Parathyroid adenoma (tissue), 2 donors: ENCODE data around the gene TCF4.

Source experiments
- H2AFZ ChIP-seq: fragments of 300-600 bp; sonication (generic); one replicate; pipeline ENCODE4 v1.7.0; 2017; ENCODE audit warnings: antibody characterized with exemption, mild to moderate bottlenecking
- H3K27ac ChIP-seq: fragments of 300-600 bp; sonication (generic); one replicate; pipeline ENCODE4 v1.7.0; 2017
- H3K27me3 ChIP-seq: fragments of 300-600 bp; sonication (generic); one replicate; pipeline ENCODE4 v1.7.0; 2017; ENCODE audit warnings: low read length; ENCODE audit not compliant: control insufficient read depth, insufficient read depth
- H3K36me3 ChIP-seq: fragments of 300-600 bp; sonication (generic); one replicate; pipeline ENCODE4 v1.7.0; 2017; ENCODE audit warnings: low read length; ENCODE audit not compliant: control insufficient read depth, insufficient read depth
- H3K4me1 ChIP-seq: fragments of 300-600 bp; sonication (generic); one replicate; pipeline ENCODE4 v1.7.0; 2017; ENCODE audit warnings: control low read depth
- H3K4me2 ChIP-seq: fragments of 300-600 bp; sonication (generic); one replicate; pipeline ENCODE4 v1.7.0; 2017; ENCODE audit warnings: low read length
- H3K4me3 ChIP-seq: fragments of 300-600 bp; sonication (generic); one replicate; pipeline ENCODE4 v1.7.0; 2017; ENCODE audit warnings: low read depth, low read length
- H3K79me2 ChIP-seq: fragments of 300-600 bp; sonication (generic); one replicate; pipeline ENCODE4 v1.7.0; 2017; ENCODE audit warnings: control low read depth
- H3K9ac ChIP-seq: fragments of 300-600 bp; sonication (generic); one replicate; pipeline ENCODE4 v1.7.0; 2017; ENCODE audit warnings: mild to moderate bottlenecking
- H3K9me3 ChIP-seq: fragments of 300-600 bp; sonication (generic); one replicate; pipeline ENCODE4 v1.7.0; 2017; ENCODE audit warnings: low read length; ENCODE audit not compliant: control insufficient read depth
- CTCF ChIP-seq: fragments of 300-600 bp; sonication (generic); IDR thresholded peaks from one replicate; pipeline ENCODE4 v1.7.0; 2017; ENCODE audit warnings: antibody characterized with exemption, mild to moderate bottlenecking
- donor health status: primary hyperparathyroidism.

TCF4 gene

GRCh38 chr18:55500316-55501086 lies 87.5 kb downstream of the TCF4 start:
- H3K9me3 ChIP-seq = no peaks in the 10 kb centered on the region
- no peak for TF ChIP-seq CTCF
- H3K4me1 ChIP-seq = no peaks in the 10 kb centered on the region
- H2AFZ ChIP-seq = no peak overlapping the region
- no peaks in the 10 kb centered on the region for H3K79me2 ChIP-seq
- H3K27ac ChIP-seq = no peak overlapping the region
- no peak overlapping the region for H3K4me3 ChIP-seq
- no peaks in the 10 kb centered on the region for H3K36me3 ChIP-seq
- H3K27me3 ChIP-seq = no peaks in the 10 kb centered on the region
- H3K4me2 ChIP-seq = no peak overlapping the region
- no peak overlapping the region for H3K9ac ChIP-seq

- H3K27ac ChIP-seq = no peak overlapping the region
- H3K4me3 ChIP-seq = no peak overlapping the region
These were observed 88.5 kb downstream of the TCF4 start for GRCh38 chr18:55499526-55499925.

GRCh38 chr18:55497825-55498403 lies 90.1 kb downstream of the TCF4 start:
- TF ChIP-seq CTCF = no peak
- Histone ChIP-seq H3K27ac (no peak overlapping the region), H3K9ac (no peak overlapping the region), H2AFZ (no peak overlapping the region), H3K9me3 (no peaks in the 10 kb centered on the region), H3K36me3 (no peaks in the 10 kb centered on the region), H3K4me2 (no peak overlapping the region), H3K4me1 (no peaks in the 10 kb centered on the region), H3K27me3 (no peaks in the 10 kb centered on the region), H3K4me3 (no peak overlapping the region), H3K79me2 (no peaks in the 10 kb centered on the region)

More at GRCh38 chr18:55499526-55499925, 88.5 kb downstream of the TCF4 start:
- Histone ChIP-seq H3K9me3 (no peaks in the 10 kb centered on the region), H3K27me3 (no peaks in the 10 kb centered on the region), H2AFZ (no peak overlapping the region), H3K4me2 (no peak overlapping the region), H3K9ac (no peak overlapping the region), H3K79me2 (no peaks in the 10 kb centered on the region), H3K4me1 (no peaks in the 10 kb centered on the region), H3K36me3 (no peaks in the 10 kb centered on the region)
- no peak for TF ChIP-seq CTCF

- H3K36me3 ChIP-seq = no peaks in the 10 kb centered on the region
- no peaks in the 10 kb centered on the region for H3K4me1 ChIP-seq
- no peak overlapping the region for H3K4me2 ChIP-seq
- no peaks in the 10 kb centered on the region for H3K27me3 ChIP-seq
- no peak for TF ChIP-seq CTCF
- no peaks in the 10 kb centered on the region for H3K9me3 ChIP-seq
- H3K27ac ChIP-seq = no peak overlapping the region
- no peak overlapping the region for H3K9ac ChIP-seq
- H2AFZ ChIP-seq = no peak overlapping the region
- H3K4me3 ChIP-seq = no peak overlapping the region
- H3K79me2 ChIP-seq = no peaks in the 10 kb centered on the region
These were observed 93.1 kb downstream of the TCF4 start for GRCh38 chr18:55494899-55495298.

GRCh38 chr18:55494441-55494840 lies 93.6 kb downstream of the TCF4 start:
- TF ChIP-seq CTCF = no peak
- Histone ChIP-seq H3K36me3 (no peaks in the 10 kb centered on the region), H3K4me3 (no peak overlapping the region), H3K9ac (no peak overlapping the region), H3K9me3 (no peaks in the 10 kb centered on the region), H2AFZ (no peak overlapping the region), H3K4me2 (no peak overlapping the region), H3K4me1 (no peaks in the 10 kb centered on the region), H3K79me2 (no peaks in the 10 kb centered on the region), H3K27me3 (no peaks in the 10 kb centered on the region), H3K27ac (no peak overlapping the region)
